Measurements from ENCODE around the gene STAG1. TPM values are rescaled to one million over a fixed set of nuclear protein-coding genes. Genes with fewer than 3 reads are reported as not detected.

Gene STAG1
- total and polyA plus RNA-seq, 2 experiments from 2014 or later, result 12.4 to 41.1 TPM

- no peak overlapping the region for H3K27ac ChIP-seq
- no peaks in the 10 kb centered on the region for H3K9me2 ChIP-seq (replicated peaks; ENCODE audit: insufficient read depth)
- H3K4me1 ChIP-seq (ENCODE audit: insufficient read depth), result no peaks in the 10 kb centered on the region
- H3K4me2 ChIP-seq, result no peak overlapping the region
- no peak overlapping the region for H3K4me3 ChIP-seq
- H2AFZ ChIP-seq, result no peak overlapping the region
- no peaks in the 10 kb centered on the region for H3K27me3 ChIP-seq
- H4K20me1 ChIP-seq (ENCODE audit: insufficient read depth, poor library complexity, severe bottlenecking), result no peaks in the 10 kb centered on the region
- no peaks in the 10 kb centered on the region for H3K9me3 ChIP-seq (ENCODE audit: low read depth)
- peak; percentile 33 for TF ChIP-seq CTCF (IDR thresholded peaks at IDR 0.05; ENCODE audit: poor library complexity)
- no peak for TF ChIP-seq EZH2phosphoT487 (IDR thresholded peaks at IDR 0.05; ENCODE audit: low read depth, severe bottlenecking, unreplicated experiment)
- 88% methylated on average over 3 of the region's 3 CpGs for WGBS (ENCODE audit: low lambda C conversion rate, missing lambda C conversion rate)
- peaks cover 5% of the 10 kb centered on the region for H3K79me2 ChIP-seq
- peak; percentile 6 for DNase-seq (ENCODE audit: low spot score)
- H3K36me3 ChIP-seq (replicated peaks; ENCODE audit: insufficient read depth, low read depth), result no peaks in the 10 kb centered on the region
Measured at GRCh38 chr3:136545664-136546268, 206.4 kb downstream of the STAG1 start.

- no peaks in the 10 kb centered on the region for H3K9me3 ChIP-seq (ENCODE audit: low read depth)
- H3K36me3 ChIP-seq (replicated peaks; ENCODE audit: insufficient read depth, low read depth), result no peaks in the 10 kb centered on the region
- H4K20me1 ChIP-seq (ENCODE audit: insufficient read depth, poor library complexity, severe bottlenecking), result no peaks in the 10 kb centered on the region
- H3K4me1 ChIP-seq (ENCODE audit: insufficient read depth), result no peaks in the 10 kb centered on the region
- H3K27ac ChIP-seq, result no peak overlapping the region
- no peak overlapping the region for H2AFZ ChIP-seq
- TF ChIP-seq EZH2 (IDR thresholded peaks at IDR 0.05; ENCODE audit: borderline replicate concordance) (no peak), EZH2phosphoT487 (IDR thresholded peaks at IDR 0.05; ENCODE audit: low read depth, severe bottlenecking, unreplicated experiment) (no peak), CTCF (IDR thresholded peaks at IDR 0.05; ENCODE audit: poor library complexity) (no peak)
- WGBS (ENCODE audit: low lambda C conversion rate, missing lambda C conversion rate), result 94% methylated on average over 3 of the region's 3 CpGs
- peaks cover 5% of the 10 kb centered on the region for H3K79me2 ChIP-seq
- no peak overlapping the region for H3K4me2 ChIP-seq
- no peak for DNase-seq (ENCODE audit: low spot score)
- no peak overlapping the region for H3K4me3 ChIP-seq
- no peaks in the 10 kb centered on the region for H3K9me2 ChIP-seq (replicated peaks; ENCODE audit: insufficient read depth)
- no peaks in the 10 kb centered on the region for H3K27me3 ChIP-seq
Measured at GRCh38 chr3:136544532-136544931, 207.6 kb downstream of the STAG1 start.

- Histone ChIP-seq H3K27me3 (no peaks in the 10 kb centered on the region), H4K20me1 (ENCODE audit: insufficient read depth, poor library complexity, severe bottlenecking) (no peaks in the 10 kb centered on the region), H3K36me3 (replicated peaks; ENCODE audit: insufficient read depth, low read depth) (no peaks in the 10 kb centered on the region), H2AFZ (no peak overlapping the region), H3K79me2 (peaks cover 5% of the 10 kb centered on the region), H3K4me1 (ENCODE audit: insufficient read depth) (no peaks in the 10 kb centered on the region), H3K27ac (no peak overlapping the region), H3K9me2 (replicated peaks; ENCODE audit: insufficient read depth) (no peaks in the 10 kb centered on the region), H3K4me3 (no peak overlapping the region), H3K4me2 (no peak overlapping the region), H3K9me3 (ENCODE audit: low read depth) (no peaks in the 10 kb centered on the region)
- WGBS (ENCODE audit: low lambda C conversion rate, missing lambda C conversion rate), result 71% methylated on average over 4 of the region's 4 CpGs
- no peak for TF ChIP-seq EZH2 (IDR thresholded peaks at IDR 0.05; ENCODE audit: borderline replicate concordance)
- no peak for TF ChIP-seq CTCF (IDR thresholded peaks at IDR 0.05; ENCODE audit: poor library complexity)
- TF ChIP-seq EZH2phosphoT487 (IDR thresholded peaks at IDR 0.05; ENCODE audit: low read depth, severe bottlenecking, unreplicated experiment), result no peak
- no peak for DNase-seq (ENCODE audit: low spot score)
Measured at GRCh38 chr3:136543385-136543784, 208.8 kb downstream of the STAG1 start.

Measured in hepatocyte (in vitro differentiated cells).